ENCODE results near the gene HIP1.
"Not testable (repeated sequence)": the region's sequence is repeated elsewhere in the genome, so short reads cannot be mapped to it uniquely, and the experiment has no call there.

The HIP1 gene

GRCh38 chr7:75687246-75688088, 51.3 kb downstream of the HIP1 start:
- DNase-seq (ENCODE audit: low read depth), result no peak
- no peak overlapping the region for H3K4me3 ChIP-seq (ENCODE audit: low read depth, low read length)
- no peak for TF ChIP-seq MYC (IDR thresholded peaks at IDR 0.05; ENCODE audit: low read depth, low read length)
- TF ChIP-seq MAX (IDR thresholded peaks at IDR 0.05; ENCODE audit: low read depth, low read length), result no peak
- TF ChIP-seq POLR2A (IDR thresholded peaks at IDR 0.05; ENCODE audit: extremely low read depth, insufficient read length), result no peak
- no peak for TF ChIP-seq CTCF (IDR thresholded peaks at IDR 0.05; ENCODE audit: low read depth, low read length)

GRCh38 chr7:75686551-75686950, 52.2 kb downstream of the HIP1 start:
- TF ChIP-seq MAX (IDR thresholded peaks at IDR 0.05; ENCODE audit: low read depth, low read length) (no peak), CTCF (IDR thresholded peaks at IDR 0.05; ENCODE audit: low read depth, low read length) (no peak), MYC (IDR thresholded peaks at IDR 0.05; ENCODE audit: low read depth, low read length) (no peak), POLR2A (IDR thresholded peaks at IDR 0.05; ENCODE audit: extremely low read depth, insufficient read length) (no peak)
- DNase-seq (ENCODE audit: low read depth), result no peak
- H3K4me3 ChIP-seq (ENCODE audit: low read depth, low read length), result no peak overlapping the region

GRCh38 chr7:75682052-75682451, 56.7 kb downstream of the HIP1 start:
- H3K4me3 ChIP-seq (ENCODE audit: low read depth, low read length); DNase-seq (ENCODE audit: low read depth): not testable (repeated sequence)

- no peak for DNase-seq (ENCODE audit: low read depth)
- TF ChIP-seq MYC (IDR thresholded peaks at IDR 0.05; ENCODE audit: low read depth, low read length) (no peak), POLR2A (IDR thresholded peaks at IDR 0.05; ENCODE audit: extremely low read depth, insufficient read length) (no peak), MAX (IDR thresholded peaks at IDR 0.05; ENCODE audit: low read depth, low read length) (no peak), CTCF (IDR thresholded peaks at IDR 0.05; ENCODE audit: low read depth, low read length) (no peak)
- no peak overlapping the region for H3K4me3 ChIP-seq (ENCODE audit: low read depth, low read length)
Measured at GRCh38 chr7:75679060-75679459, 59.7 kb downstream of the HIP1 start.

GRCh38 chr7:75669579-75669978, 69.2 kb downstream of the HIP1 start:
- DNase-seq (ENCODE audit: low read depth), result no peak
- TF ChIP-seq CTCF (IDR thresholded peaks at IDR 0.05; ENCODE audit: low read depth, low read length) (no peak), MAX (IDR thresholded peaks at IDR 0.05; ENCODE audit: low read depth, low read length) (no peak), POLR2A (IDR thresholded peaks at IDR 0.05; ENCODE audit: extremely low read depth, insufficient read length) (no peak), MYC (IDR thresholded peaks at IDR 0.05; ENCODE audit: low read depth, low read length) (no peak)
- no peak overlapping the region for H3K4me3 ChIP-seq (ENCODE audit: low read depth, low read length)

- no peak for DNase-seq (ENCODE audit: low read depth)
- H3K4me3 ChIP-seq (ENCODE audit: low read depth, low read length), result no peak overlapping the region
- TF ChIP-seq CTCF (IDR thresholded peaks at IDR 0.05; ENCODE audit: low read depth, low read length) (no peak), POLR2A (IDR thresholded peaks at IDR 0.05; ENCODE audit: extremely low read depth, insufficient read length) (no peak), MAX (IDR thresholded peaks at IDR 0.05; ENCODE audit: low read depth, low read length) (no peak)
Measured at GRCh38 chr7:75667938-75668337, 70.8 kb downstream of the HIP1 start.
